Right kidney (tissue), 1 donor: Measurements from ENCODE around the gene TOR4A.
"Not testable (repeated sequence)": the region's sequence is repeated elsewhere in the genome, so short reads cannot be mapped to it uniquely, and the experiment has no call there.

ENCODE experiments used
- DNase-seq: peaks from one replicate; pipeline ENCODE4 v3.0.0-alpha.2; 2016

TOR4A gene

DNA sequence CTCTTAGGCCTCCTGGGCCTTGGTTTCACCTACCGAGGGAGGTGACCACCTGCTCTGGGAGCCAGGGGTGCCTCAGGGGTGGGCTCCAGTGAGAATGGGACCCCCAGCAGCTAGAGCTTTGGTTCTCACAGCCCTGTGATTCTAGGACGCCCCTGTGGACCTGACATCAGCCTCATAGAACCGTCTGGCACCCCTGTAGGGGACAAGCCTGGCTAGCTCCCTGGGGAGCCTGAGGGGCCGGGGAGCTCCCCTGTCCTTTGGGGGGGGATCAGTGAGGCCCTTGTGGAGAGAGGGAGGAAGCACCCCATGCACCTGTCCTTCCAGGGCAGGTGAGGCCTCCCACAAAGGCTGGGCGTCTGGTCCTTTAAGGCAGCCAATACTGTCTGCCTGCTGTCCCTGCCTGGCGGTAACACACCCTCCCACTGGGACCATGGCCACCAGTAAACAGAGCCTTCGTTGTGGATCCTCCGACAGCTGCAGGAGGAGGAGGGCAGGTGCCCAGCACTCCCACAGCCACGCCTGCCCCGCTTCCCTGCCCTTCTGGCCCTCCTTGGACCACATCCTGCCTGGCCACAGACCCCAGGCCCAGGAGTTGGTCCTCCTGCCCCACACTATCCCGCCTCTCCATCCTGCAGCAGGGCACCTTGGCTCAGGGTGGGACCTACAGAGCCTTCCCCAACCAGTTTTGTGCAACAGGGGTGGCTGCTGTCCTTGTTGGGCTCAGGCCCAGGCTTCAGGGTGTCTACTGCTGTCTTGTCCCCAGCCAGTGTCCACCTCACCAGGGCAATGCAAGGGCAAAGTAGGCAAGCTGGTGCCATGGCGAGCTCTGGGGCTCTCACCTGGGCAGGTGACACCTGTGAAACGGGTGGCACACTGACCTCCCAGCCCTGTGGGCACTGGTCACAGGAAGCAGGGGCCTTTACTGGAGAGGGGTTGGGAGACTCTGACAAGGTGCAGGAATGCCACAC is 39.5 kb upstream of the TOR4A start:
- no peak for DNase-seq

DNA sequence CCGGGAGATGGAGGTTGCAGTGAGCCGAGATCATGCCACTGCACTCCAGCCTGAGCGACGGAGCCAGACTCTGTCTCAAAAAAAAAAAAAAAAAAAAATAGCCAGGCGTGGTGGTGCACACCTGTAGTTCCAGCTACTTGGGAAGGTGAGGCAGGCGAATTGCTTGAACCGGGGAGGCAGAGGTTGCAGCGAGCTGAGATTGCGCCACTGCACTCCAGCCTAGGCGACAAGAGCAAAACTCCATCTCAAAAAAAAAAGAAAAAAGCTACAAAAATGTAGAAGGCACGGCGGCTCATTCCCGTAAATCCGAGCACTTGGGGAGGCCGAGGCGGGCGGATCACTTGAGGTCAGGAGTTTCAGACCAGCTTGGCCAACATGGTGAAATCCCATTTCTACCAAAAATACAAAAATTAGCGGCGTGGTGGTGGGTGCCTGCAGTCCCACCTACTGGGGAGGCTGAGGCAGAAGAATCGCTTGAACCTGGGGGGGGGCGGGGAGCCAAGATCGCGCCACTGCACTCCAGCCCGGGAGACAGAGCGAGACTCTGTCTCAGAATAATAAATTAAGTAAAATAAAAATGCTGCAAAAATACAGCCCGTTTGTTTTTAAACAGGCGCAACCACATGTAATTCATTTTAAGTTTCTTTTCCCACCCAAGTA is 37.9 kb upstream of the TOR4A start:
- not testable (repeated sequence) for DNase-seq

GRCh38 chr9:137240318-137240840 is 37.1 kb upstream of the TOR4A start:
- peak; percentile 96 for DNase-seq

DNA sequence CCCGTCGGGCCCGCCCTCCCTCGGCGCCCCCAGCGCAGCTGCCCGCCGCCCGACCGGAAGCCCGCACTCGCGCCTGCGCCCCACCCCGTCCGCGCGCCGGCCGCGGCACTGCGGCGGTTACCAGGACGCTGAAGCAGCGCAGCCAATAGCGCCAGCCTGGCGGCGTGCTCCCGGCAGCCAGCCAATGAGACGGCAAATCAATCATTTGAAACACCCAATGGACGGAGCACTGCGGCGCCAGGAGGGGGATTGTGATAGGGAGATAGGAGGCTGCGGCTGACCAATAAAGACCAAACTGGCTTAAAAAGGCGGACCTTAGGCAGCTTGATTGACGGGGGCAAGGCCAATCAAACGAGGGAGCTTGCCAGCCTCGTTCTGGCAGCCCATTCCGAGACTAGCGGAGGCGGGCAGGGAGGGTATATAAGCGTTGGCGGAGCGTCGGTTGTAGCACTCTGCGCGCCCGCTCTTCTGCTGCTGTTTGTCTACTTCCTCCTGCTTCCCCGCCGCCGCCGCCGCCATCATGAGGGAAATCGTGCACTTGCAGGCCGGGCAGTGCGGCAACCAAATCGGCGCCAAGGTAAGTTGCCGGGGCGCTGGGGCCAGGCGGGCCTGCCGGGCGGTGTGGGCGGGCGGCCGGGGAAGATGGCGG is 36.6 kb upstream of the TOR4A start, which contains the start of gene TUBB4B:
Gene TUBB4B, plus strand, starts transcription at position 447 of the 649 bp plus-strand sequence. Its CDS starts 74 bp downstream, at position 521.
- DNase-seq, result peak; percentile 86

- peak; percentile 53 for DNase-seq
Measured at GRCh38 chr9:137241490-137242268, 35.8 kb upstream of the TOR4A start.

DNA sequence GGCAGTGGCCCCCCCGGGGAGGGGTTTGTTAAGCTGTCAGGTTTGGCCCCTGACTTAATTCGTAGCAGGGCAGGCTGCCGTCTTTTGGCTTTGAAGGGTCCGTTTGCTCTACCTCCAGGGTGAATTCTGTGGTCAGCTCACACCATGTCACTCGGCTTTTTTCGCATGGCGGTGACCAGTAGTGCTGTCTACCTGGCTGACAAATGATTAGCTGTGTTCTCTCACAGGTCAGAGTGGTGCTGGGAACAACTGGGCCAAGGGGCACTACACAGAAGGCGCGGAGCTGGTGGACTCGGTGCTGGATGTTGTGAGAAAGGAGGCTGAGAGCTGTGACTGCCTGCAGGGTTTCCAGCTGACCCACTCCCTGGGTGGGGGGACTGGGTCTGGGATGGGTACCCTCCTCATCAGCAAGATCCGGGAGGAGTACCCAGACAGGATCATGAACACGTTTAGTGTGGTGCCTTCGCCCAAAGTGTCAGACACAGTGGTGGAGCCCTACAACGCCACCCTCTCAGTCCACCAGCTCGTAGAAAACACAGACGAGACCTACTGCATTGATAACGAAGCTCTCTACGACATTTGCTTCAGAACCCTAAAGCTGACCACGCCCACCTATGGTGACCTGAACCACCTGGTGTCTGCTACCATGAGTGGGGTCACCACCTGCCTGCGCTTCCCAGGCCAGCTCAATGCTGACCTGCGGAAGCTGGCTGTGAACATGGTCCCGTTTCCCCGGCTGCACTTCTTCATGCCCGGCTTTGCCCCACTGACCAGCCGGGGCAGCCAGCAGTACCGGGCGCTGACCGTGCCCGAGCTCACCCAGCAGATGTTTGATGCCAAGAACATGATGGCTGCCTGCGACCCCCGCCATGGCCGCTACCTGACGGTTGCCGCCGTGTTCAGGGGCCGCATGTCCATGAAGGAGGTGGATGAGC is 35.0 kb upstream of the TOR4A start:
- DNase-seq, result no peak

GRCh38 chr9:137243266-137243625 is 34.3 kb upstream of the TOR4A start:
- DNase-seq, result not testable (repeated sequence)

DNA sequence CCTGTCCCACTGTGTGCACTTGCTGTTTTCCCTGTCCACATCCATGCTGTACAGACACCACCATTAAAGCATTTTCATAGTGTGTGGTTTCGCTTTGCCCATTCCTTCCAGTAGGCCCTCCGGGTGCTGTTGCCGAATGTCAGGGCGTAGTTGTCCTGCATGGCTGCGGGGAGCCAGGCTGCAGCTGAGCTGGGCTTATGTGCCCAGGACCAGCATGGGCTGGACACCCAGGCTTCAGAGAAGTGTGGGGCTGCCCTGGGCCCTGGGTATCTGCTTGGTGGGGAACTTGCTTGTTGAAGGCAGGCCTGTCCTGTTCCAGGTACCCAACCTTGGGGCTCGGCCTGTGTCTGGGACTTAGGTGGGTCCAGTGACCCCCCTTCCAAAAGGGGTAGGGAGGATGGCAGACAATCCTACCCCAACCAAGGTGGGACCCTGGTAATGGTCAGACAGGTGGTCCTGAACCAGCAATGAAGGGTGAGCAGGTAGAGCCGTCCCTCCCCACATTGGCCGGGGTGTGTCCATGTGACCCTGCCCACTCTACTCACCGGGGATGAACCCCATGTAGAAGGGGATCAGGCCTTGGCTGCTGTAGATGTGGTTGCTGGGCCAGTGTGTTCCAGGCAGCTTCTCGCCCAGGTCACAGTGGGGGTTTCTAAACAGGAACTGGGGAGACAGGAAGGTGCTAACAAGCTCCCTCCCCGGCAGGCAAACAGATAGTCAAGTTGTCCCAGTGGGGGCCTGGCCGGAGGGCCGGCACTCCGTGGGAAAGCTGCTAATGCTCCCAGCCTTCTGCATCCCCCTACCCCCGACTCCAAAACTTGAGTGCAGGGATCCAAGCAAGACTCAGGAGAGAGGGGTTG is 33.7 kb upstream of the TOR4A start:
- DNase-seq, result no peak

GRCh38 chr9:137244486-137245449 is 32.8 kb upstream of the TOR4A start:
- peak; percentile 30 for DNase-seq

DNA sequence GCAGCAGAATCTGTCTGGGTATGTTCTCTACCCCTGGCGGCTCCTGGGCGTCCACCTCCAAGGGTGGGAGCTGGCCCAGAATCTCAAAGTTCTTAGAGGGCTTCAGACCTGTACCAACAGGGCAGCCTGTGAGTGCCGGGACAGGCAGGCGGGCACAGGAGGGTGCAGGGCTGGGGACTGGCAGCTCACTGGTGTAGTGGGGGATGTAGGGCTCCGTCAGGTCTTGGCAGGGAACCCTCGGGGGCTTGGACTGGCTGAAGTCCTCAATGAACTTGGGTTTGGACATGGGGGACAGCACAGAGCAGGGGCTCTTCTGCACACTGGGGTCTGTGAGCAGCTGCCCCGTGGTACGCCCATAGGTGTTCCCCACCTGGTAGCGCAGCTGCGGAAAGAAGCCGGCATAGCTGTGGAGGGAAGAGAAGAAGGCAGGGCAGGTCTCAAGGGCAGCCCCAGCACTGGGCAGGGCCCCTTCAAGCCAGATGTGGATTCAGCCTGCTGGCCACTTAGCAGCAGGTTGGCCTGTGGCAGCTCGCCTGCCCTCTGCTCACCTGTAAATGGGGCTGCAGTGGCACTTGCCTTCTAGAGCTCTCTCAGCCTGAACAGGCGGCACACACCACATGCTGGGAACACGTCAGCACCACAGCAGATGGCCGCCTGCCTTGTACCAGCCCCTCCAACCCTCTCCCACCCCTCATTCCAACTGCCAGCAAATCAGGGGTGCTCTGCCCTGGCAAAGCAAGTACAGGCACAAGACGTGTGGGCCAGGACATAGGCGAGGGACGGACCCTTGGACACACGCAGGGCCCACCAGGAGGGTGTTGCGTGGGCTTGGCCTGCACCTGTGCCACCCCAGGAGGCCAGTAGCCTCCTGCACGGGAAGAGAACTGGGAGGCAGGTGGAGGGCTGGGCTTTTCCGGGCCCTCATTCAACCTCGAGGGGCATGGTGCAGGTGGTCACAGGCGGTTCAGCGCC is 31.8 kb upstream of the TOR4A start:
- no peak for DNase-seq

DNA sequence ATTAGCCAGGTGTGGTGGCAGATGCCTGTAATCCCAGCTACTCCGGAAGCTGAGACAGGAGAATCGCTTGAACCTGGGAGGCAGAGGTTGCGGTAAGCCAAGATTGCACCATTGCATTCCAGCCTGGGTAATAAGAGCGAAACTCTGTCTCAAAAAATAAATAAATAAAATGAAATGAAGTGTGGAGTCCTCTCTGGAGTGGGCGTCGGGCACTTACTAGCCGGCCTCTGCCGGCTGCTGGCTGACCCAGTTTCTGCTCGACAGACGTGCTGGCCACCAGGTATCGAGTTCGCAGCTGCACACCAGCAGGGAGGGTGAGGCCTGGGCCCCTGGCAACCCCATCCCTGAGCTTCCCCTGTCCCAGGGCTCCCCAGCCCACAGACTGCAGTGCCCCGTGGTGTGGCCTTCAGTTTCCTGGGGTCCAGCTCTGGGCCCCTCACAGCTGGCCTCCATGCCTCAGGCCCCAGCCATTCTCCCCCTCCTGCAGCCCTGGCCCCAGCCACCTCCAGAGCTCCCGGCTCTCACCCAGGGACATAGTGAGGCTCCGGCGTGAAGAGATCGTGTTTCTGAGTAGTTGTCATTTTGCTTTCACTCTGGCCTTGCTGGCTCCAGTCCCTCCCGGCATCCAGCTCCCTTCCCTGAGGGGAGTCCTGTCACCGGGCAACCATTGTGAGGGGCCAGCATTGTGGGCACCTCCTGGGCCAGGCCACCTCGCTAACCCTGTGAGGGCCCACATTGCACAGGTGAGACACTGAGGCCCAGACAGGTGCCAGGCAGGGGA is 30.2 kb upstream of the TOR4A start:
- DNase-seq, result peak; percentile 10

DNA sequence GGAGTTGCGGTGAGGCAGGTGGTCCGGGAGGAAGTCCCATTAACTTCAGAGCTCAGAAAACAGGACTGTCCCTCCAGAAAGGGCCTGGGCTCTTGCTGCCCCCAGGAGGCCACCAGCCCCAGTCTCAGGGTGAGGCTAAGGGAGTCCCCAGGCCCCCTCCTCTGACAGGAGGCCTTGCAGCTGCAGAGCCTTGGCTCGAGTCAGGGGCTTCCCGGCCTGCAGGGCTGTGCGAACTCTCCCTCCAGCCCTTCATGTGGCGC is 29.7 kb upstream of the TOR4A start:
- no peak for DNase-seq

DNA sequence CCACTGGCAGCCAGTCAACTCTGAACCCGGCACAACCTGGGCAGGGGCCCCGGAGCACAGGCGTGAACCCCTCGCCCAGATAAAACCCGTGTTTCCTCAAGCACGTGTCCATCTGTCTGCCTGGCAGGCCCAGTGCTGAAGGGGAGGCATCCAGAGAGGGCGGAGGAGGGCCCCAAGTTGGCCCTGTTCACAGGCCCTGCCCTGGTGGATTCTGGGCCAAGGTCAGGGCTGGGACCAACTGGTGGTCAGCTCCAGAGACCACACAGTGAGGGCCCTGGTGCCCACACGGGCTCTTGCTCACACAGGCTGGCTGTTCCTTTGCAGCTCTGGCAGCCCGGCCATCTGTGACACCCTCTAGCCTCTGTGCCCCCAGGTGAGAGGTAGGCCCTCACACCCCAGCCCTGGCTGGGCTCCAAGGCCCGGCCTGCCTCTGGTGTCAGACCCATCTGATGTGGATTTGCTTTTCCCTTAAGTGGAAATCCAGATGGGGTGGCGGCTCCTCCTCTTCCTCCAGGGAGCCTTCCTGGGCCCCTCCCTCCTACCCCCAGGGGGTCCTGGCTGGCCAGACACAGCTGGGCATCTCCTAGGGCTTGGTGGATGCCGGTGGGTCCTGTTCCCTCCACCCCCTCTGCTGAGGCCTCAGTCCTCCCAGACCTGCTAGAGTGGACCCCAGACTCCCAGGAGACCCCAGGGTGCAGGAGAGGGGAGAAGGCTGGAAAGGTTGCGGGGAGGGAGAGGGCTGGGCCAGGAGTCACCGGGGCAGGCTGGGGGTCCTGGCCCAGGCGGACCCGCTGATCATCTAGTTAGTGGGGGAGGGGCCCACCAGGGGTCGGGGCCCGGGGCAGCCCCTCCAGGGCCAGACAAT is 27.0 kb upstream of the TOR4A start:
- DNase-seq, result no peak

DNA sequence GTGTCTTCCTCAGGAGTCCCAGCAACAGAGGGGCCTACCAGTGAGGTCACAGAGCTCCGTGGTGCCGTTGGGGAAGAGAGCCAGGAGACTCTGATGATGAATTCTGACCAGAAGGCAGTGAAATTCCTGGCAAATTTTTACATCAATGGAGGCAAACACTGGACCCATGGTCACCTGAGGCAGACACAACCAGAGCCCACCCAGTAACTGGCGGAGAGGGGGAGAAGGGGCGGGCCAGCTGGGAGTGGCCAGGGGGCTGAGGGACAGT is 26.4 kb upstream of the TOR4A start, which contains the start of gene STPG3:
Gene STPG3, plus strand, starts transcription at position 93 of the 268 bp plus-strand sequence. Its CDS starts 1 bp downstream, at position 94.
- DNase-seq, result no peak

DNA sequence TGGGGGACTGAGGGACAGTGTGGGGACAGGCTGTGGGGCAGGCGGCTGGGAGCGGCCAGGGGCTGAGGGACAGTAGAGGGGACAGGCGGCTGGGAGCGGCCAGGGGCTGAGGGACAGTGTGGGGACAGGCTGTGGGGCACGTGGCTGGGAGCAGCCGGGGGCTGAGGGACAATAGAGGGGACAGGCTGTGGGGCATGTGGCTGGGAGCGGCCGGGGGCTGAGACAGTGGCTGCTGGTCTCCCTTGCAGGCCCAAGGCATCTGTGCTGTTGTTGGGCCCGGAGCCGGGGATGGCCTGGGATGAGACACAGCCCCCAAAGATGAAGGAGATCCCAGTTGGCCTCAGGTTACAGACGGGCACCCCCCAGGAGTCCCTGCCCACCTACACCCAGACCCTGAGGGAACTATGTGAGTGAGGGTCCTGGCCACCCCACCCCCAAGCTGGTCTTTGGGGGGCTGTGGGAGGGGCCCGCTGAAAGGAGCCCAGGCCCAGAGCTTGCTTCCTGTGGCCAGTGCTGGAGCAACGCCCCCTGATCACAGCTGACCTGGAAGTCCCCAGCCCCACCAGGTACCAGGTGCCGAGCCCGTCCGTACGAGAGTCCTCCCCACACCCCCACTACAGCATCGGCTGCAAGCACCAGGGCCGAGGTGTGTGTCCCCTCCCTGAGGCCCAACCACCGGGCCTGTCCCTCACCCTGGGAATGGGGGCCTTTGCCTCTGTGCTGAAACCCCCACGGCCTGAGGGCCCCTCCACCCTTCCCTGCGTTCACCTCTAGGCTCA is 25.8 kb upstream of the TOR4A start:
- no peak for DNase-seq
